Urothelium cell line (cell line): ENCODE measurements around the gene TPX2.
A peak's percentile ranks its signal among the peaks of the same experiment; 100 is the strongest.

Source experiments
- DNase-seq: peaks from one replicate; pipeline ENCODE4 v3.0.0; 2011; ENCODE audit warnings: low spot score, mixed read lengths
- FAIRE-seq: peaks from 2 replicates; lab custom pipeline; 2011; peaks lifted over from hg19 to GRCh38; lab: Jason Lieb, UNC

Gene TPX2

GRCh38 chr20:31830406-31830981 is 91.4 kb downstream of the TPX2 start:
- DNase-seq (no peak), FAIRE-seq (no peak)

GRCh38 chr20:31831211-31831610 is 92.1 kb downstream of the TPX2 start:
- peak; percentile 27 for FAIRE-seq
- no peak for DNase-seq

- DNase-seq (no peak), FAIRE-seq (no peak)
Observed at GRCh38 chr20:31831771-31832306, 92.7 kb downstream of the TPX2 start.

- FAIRE-seq, result peak; percentile 46
- peak; percentile 71 for DNase-seq
Observed at GRCh38 chr20:31833130-31833930, 94.2 kb downstream of the TPX2 start.

- DNase-seq, result no peak
- FAIRE-seq, result no peak
Observed at GRCh38 chr20:31833931-31834521, 94.9 kb downstream of the TPX2 start.

- FAIRE-seq, result peak; percentile 53
- DNase-seq, result no peak
Observed at GRCh38 chr20:31835554-31835953, 96.5 kb downstream of the TPX2 start.

- peak; percentile 98 for FAIRE-seq
- DNase-seq, result peak; percentile 97
Observed at GRCh38 chr20:31835977-31836852, 97.1 kb downstream of the TPX2 start.

- no peak for DNase-seq
- FAIRE-seq, result no peak
Observed at GRCh38 chr20:31836853-31837608, 97.9 kb downstream of the TPX2 start.

GRCh38 chr20:31837896-31838397 is 98.9 kb downstream of the TPX2 start:
- DNase-seq, result no peak
- no peak for FAIRE-seq

- peak; percentile 65 for FAIRE-seq
- DNase-seq, result peak; percentile 63
Observed at GRCh38 chr20:31838646-31839292, 99.7 kb downstream of the TPX2 start.

GRCh38 chr20:31839782-31840487 is 100.8 kb downstream of the TPX2 start:
- DNase-seq (no peak), FAIRE-seq (peak; percentile 48)

GRCh38 chr20:31840906-31841816 is 102.1 kb downstream of the TPX2 start:
- FAIRE-seq, result no peak
- DNase-seq, result no peak

GRCh38 chr20:31841928-31842327 is 102.8 kb downstream of the TPX2 start:
- peak; percentile 93 for DNase-seq
- no peak for FAIRE-seq

- FAIRE-seq, result peak; percentile 53
- DNase-seq, result peak; percentile 65
Observed at GRCh38 chr20:31842471-31843157, 103.5 kb downstream of the TPX2 start.

- DNase-seq (no peak), FAIRE-seq (no peak)
Observed at GRCh38 chr20:31843288-31843687, 104.2 kb downstream of the TPX2 start.

GRCh38 chr20:31843881-31844280 is 104.8 kb downstream of the TPX2 start:
- DNase-seq (no peak), FAIRE-seq (no peak)

- no peak for FAIRE-seq
Observed at GRCh38 chr20:31844737-31845299, 105.7 kb downstream of the TPX2 start.

More at GRCh38 chr20:31844737-31845299, 105.7 kb downstream of the TPX2 start:
- DNase-seq, result no peak
